Measurements from ENCODE around the gene RBMS1.

- no peak for TF ChIP-seq CTCF (IDR thresholded peaks at IDR 0.05)
- TF ChIP-seq POLR2A (IDR thresholded peaks at IDR 0.05): no peak
These were observed 235.7 kb downstream of the RBMS1 start for GRCh38 chr2:160257743-160258491.

Measured in esophagus squamous epithelium (tissue), 4 donors.